Activated CD4-positive, alpha-beta T cell treated with anti-CD3 and anti-CD28 coated beads, Interleukin-2, amount 50 U/mL, for 16 hours (primary cell): ENCODE measurements around the gene MSH5.
A peak's percentile ranks its signal among the peaks of the same experiment; 100 is the strongest.

Experiments
- DNase-seq: peaks from one replicate; pipeline ENCODE4 v3.0.0-alpha.2; 2020

Gene MSH5

DNA sequence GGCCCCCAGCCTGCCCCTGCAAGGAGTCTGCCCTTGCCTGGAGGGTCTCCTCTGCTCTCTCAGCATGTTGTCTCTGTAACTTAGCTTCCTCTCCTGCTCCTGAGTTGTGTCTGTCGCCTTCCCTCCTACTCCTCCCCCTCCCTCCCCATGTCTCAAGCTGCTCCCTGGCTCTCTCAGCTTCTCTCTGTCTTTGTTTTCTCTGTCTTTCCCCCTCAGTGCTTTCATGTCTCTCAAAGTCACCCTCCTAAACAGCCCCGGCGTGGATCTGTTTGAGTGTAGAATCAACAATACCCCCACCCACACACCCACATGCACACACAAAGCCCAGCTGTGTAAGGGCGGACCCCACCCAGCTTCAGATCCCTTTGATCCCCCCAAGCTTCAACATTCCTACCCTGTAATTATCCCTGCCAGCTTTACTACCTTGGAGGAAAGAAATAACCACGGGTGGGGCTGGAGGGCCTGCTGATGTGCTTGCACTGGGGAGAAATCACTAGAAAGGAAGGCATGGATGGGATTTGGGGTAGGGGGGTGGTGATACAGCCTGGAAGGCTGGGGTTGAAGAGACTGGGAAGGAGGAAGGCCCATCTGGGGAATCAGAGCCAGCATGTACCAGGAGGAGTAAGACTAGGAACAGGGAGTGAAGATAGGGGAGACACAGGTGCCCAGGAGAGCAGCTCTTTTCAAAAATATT is 25.7 kb upstream of the MSH5 start:
- DNase-seq: no peak

DNA sequence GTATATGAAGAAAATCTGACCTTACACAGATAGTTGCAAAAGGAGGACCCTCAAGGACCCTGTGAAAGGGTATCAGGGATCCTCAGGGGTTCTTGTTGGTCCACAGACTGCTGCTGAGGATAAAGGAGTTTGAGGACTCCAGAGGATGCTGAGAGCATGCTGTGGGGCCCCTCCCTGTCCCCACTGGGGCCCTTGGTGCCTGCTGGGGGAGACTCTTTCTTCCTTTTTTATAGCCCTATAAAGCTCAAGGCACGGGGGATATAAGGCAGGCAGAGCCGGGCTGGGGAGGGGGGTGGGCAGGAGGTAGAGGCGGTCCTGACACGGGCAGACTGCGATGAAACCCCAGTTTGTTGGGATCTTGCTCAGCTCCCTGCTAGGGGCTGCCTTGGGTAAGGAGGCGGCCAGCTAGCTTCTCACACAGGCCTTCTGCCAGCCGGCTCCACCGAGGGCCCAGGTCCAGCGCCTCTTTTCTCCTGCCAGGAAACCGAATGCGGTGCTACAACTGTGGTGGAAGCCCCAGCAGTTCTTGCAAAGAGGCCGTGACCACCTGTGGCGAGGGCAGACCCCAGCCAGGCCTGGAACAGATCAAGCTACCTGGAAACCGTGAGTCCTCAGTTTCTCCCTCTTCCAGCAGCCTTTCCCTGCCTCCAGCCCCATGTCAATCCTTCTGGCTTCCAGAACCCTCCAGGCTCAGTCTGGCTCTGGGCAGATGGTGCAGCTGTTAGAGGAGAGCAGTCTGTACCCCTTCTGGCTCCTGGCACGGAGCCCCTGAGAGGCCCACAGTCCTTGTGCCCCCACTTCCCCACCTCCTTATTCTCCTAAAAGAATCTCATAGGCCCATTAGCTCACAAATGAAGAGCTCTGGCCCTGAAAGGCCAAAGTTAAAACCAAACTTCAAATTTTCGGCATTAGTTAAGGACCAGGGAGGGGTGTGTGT is 24.5 kb upstream of the MSH5 start, which contains the start of gene LY6G6D:
Gene LY6G6D (plus strand): TSS at position 327 of the 937 bp plus-strand sequence. CDS start 8 bp downstream, at position 335.
- no peak for DNase-seq

DNA sequence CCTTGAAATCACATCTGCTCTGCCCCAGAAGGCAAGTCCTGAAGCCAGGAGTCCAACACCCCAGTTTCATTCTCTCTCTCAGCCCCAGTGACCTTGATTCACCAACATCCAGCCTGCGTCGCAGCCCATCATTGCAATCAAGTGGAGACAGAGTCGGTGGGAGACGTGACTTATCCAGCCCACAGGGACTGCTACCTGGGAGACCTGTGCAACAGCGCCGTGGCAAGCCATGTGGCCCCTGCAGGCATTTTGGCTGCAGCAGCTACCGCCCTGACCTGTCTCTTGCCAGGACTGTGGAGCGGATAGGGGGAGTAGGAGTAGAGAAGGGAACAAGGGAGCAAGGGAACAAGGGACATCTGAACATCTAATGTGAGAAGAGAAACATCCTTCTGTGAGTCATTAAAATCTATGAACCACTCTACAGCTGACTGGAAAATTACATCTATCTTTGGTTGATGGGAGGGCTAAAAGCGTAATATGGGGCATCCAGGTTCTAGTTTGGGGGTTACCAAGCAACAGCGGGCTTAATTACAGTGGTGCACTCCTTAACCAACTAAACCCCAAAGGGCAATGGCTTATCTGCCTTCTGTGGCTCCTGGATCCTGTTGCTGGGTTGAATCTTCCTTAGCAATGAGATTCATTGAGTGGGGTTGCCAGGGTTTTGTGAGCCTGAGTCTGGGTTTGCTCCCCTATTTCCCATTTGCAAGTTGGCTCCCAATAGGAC is 22.1 kb upstream of the MSH5 start:
- DNase-seq: no peak

DNA sequence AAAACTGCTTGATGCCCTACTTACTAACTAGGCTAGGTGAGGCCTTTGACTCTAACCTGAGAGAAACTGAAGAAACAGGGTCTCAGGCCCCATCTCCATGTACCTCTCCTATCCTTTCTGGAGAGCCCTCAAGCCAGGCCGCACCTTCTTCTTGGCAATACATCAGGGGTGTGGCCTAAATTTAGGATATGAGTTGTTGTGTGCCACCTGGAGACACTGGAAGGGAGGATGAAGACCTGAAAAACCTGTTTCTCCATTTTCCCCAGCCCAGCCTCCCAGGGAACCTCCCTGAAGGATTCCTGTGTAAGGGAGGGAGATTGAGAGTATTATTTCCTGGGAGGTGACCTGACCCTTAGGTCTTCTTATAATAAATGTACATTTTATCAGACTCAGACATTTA is 21.5 kb upstream of the MSH5 start:
- DNase-seq: no peak

DNA sequence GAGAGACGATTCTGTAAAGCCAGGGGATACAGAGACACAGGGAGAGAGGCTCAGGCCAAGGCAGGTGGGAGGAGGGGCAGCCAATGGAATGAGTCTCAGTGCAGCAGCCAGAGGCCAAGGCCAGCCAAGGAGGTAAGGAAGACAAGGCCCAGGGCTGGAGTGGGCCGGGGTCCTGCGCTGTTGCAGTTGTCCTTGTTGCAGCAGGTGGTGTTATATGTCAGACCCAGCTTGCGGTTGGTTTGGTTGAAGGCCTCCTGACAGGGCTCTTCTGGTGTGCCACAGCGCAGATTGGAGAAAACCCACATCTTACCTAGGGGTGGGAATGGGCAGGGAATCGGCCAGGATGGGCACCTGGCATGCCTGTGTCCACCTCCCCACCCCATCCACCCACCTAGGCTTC is 20.8 kb upstream of the MSH5 start:
- no peak for DNase-seq

DNA sequence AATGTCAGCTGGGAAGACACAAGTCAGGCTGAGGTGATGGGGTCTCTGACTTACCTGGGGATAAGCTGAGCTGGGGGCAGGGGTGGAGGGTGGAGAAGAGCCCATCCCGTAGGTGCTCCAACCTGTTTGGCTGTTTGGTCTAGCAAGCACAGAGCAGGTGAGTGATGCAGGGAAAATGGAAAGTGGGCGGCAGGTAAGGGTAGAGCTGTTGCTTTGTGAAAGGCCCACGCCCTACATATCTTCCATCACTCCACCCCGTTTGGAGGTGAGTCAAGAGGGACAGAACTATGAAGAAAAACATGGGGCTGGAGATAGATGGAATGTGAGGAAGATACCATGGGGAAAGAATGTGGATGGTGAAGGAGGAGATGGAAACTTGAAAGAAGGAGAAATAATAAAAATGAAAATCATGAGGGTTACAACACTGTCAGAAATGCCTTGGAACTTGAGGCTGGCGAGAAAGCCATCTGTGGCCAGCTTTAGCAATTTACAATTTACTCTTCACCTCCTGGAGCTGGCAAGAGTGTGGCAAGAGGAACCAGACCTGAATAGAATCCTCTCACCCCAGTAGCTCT is 19.5 kb upstream of the MSH5 start:
- no peak for DNase-seq

DNA sequence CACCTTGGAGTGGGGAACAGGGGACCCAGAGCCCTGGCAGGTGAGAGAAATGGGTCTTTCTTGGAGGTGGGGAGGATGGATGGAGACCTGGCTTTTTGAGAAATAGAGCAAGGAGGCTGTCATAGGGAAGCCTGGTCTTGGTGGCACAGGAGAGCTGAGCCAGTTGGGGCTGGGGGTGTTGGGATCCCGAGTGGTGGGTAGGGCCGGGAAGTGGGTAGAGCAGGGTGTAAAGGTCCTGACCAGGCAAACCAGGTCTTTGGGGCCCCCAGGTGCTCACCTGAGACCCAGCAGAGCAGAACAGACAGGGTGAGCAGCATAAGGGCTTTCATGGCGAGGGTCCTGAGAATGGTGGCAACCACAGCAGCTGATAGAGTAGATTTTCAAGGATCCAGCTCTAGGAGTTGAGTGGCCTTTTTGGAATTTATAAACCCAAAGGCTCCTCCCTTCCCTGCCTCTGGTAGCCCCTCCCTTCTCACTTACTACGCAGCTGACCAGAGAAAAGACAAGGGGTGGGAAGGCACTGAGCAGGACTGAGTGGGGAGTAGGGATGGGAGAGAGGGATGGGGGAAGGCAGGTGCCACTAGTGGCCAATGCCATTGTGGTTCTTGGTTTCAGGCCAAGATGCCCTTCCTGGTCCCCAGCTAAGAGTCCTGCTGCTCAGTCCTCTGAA is 18.3 kb upstream of the MSH5 start, which contains the start of gene LY6G6C:
Gene LY6G6C (minus strand): TSS at position 396 of the 670 bp plus-strand sequence. CDS start 67 bp downstream, at position 329.
- DNase-seq: no peak

DNA sequence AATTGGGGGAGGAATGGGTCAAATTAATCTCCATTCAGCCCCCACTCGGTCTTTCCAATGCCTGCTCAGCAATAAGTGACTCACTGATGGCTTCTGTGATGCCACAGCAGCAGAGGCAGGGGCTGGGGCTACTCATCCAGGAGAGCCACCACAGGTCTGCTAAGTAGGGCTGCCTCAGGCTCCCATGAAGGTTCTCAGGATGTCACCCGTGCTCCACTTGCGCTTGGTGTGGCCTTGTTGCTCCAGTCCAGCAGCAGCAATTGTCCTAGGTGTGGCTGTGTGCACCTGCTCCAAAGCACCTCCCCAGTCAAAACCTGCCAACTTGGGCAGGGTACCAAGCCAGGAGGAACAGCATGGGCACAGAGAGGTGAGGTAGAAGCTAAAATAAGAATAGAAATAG is 17.6 kb upstream of the MSH5 start:
- no peak for DNase-seq

DNA sequence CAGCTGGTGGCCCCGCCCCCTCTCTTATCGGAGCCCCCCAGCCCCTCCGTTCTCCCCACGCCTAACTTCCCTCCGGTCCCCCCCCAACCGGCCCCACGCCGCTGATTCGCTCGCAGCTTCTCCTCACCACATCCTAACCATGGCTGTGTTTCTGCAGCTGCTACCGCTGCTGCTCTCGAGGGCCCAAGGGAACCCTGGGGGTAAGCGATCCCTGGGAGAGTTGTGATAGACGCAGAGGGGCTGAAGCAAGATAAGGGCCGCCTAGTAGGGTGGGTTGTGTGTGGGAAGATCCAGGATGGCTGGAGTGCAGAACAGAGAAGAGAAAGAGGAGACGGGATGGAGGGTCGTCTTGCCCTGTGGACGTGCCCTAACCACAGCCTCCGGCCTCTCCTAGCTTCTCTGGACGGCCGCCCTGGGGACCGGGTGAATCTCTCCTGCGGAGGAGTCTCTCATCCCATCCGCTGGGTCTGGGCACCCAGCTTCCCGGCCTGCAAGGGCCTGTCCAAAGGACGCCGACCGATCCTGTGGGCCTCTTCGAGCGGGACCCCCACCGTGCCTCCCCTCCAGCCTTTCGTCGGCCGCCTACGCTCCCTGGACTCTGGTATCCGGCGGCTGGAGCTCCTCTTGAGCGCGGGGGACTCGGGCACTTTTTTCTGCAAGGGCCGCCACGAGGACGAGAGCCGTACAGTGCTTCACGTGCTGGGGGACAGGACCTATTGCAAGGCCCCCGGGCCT is 16.4 kb upstream of the MSH5 start, which contains the start of gene MPIG6B:
Gene MPIG6B (plus strand): TSS at position 129 of the 735 bp plus-strand sequence. CDS start 11 bp downstream, at position 140.
- DNase-seq: no peak

DNA sequence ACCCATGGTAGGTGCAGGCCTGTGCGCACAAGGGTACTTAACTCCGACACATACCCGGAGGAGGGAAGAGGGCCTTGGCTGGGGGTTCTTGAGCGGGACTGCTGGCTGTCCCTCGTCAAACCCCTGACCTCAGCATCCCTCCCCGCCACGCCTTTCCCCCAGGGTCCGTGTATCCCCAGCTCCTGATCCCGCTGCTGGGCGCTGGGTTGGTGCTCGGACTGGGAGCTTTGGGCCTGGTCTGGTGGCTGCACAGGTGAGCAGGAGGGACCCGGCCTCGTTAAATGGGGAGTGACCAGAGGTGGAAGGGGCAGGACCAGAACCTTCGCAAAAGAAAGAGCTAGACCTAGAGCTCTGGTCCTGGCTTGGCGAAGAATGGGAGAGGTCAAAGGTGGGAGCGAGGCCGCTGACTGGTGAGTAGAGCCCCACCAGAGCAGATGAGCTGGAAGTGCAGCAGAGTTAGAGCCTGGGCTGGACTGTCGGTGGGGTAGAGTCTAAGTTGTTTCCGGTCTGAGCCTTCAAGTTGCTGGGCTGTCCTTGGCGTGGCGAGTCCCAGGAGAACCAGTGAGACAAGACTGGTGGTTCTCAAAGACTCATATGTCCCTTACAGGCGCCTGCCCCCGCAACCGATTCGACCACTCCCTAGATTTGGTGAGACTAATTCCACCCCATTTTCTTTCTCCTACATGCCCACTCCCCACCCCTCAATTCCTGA is 15.7 kb upstream of the MSH5 start:
- DNase-seq: no peak

DNA sequence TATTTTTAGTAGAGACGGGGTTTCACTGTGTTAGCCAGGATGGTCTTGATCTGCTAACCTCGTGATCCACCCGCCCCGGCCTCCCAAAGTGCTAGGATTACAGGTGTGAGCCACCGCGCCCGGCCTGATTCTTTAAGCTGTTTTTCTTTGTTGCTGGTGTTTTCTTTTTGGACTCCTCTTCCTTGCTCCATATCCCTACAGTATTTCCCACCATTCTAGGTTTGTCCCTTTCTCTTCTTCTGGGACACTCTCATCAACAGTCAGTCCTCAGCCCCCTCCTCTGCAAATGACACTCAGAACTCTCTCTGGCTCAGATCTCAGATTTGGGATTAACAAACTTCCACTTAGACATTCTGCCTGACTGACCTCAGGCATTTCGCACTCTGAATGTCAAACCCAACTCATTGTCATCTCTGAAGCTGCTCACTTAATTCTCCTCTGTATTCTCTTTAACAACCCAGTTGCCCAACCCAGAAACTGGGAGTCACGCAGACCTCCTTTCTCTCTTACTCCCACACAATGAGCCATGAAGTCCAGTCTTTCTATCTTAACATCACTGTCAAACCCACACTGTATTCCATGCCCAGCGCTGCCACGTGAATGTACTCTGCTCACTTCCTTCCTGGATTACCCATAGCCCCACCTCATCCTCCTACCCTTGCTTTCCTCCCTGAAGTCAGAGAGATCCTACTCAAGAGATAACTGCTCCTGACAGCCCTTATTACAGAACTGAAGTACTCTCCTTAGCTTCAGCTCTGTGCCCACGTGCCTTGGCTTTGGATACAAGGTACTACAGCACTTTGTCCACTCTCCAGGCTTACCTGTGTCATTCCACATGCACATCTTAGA is 14.1 kb upstream of the MSH5 start:
- DNase-seq: no peak

DNA sequence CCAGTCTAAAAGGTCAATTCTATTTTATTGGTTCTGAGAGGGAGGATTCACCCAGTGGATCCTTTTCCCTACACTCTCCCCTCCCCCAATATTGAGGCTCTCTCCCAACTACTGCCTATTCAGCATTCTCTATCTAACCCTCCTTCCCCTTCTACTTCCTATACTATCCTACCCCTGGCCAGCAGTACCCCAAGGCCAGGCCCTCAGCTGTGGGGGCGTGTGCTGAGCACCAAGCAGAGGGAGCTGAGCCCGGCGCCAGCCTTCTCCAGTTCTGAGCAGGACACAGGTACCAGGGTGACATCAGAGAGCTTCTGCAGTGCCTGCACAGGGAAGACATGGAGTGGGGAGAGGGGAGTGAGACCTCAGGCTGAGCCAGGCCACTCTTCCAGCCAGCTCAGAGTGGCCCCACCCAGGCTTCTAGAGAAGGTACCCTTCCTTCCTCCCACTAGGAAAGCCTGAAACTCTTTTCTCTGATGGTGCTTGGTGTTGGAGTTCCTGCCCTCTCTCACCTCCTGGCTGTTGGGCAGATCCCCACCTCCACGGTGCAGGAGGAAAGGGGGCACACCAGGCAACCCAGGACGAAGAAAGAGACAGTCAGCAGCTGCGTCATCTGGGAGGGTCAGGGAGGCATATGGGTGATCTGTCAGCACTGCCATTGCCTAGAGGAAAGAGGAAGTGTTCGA is 12.6 kb upstream of the MSH5 start:
- DNase-seq: no peak

DNA sequence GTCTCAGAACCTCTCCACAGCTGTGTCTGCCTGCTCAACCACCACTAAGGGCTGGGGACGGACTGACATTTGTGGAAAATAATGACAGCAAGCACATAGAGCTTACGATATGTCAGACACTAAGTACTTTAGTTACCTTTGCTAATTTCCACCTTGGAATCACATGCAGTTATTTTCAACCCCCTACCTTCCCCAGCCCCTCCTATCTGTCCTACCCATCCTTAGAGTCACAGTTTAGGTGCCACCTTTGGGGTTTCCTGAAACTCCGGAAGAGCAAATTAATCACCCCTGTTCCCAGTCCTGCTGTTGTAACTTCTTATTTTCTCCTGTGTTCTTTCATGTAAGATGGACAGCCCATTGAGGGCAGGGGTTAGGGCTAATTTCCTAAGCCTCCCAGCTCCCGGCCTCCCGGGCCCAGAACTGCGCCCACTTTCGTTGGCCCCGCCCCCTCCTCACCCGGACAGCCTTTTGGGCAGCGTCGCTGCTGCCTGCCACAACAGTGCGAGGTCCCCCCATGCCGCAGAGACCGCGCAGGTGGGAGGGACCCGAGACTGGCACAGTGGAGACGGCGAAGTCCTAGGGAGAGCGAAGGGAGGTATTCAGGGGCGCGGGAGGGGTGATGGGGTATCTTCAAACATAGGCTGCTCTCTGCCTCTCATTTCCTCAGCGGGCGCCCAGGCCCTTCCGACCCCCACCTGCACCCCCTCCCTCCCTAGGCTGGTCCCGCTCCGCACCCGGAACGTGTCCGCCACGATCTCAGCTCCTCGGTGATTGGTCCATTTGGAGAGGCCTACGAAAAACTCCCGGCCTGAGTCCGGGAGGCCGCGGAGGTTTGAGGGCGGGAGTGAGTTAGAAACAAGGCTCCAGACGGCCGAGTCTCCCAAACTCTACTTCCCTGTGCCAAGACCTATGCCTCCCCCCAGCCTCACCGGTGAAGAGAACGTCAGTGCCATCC is 11.8 kb upstream of the MSH5 start:
- DNase-seq: no peak

DNA sequence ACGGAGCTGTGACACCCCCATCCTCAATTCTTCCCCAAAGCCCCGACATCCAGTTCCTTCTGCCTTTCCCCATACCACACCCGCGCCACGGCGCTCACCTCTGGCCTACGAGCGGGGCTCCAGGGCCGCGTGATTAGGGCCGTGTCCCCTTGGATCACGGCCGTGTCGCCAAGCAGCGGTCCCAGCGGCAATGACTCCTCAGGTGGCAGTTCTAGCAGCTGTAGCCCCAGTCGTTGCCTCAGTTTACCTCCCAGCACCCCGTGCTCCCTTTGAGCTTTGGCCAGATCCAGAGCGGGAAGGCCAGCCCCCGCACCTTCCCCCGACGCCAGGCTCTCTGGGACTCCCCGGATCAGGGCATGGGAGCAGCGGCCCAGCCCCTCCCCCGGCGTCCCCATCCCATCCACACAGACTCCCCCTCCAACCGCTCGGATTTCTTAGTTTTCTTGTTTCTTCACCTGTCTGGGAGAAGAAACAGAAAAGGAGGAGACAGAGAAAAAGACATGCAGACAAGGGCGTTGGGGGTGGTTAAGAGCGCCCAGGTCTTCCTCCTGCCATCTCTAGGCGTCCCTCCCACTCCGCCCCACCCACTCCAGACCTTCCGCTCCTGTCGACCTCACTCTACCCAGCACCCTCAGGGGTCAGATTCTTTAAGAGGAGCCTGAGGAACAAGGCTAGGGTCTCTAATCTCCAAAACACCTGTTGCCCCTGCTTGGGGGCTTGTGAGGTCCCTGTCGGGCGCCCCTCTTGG is 10.9 kb upstream of the MSH5 start, which contains the start of gene DDAH2:
Gene DDAH2 (minus strand): TSS at position 533 of the 748 bp plus-strand sequence. CDS start 138 bp downstream, at position 395.
- no peak for DNase-seq

DNA sequence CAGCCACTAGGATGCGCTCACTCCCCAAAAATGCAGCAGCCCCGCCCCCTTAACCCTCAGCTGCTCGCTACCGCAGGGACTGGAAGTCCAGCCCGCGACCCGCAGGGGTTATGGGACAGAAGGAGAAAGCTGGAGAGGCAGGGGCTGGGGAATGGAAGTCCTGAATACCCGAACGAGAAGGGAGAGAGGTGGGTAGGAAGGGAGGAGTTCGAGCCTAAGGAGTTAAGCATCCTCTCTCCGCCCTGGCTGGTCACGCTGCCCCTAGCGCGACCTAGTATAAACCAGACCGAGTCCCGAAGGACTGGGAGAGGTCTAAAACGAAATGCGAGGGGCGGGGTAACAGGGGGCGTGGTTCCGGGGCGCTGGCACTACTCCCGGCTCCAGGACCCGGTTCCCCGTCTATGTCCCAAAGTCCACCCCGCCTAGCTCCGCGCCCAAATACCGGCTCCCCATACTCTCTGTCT is 10.3 kb upstream of the MSH5 start:
- DNase-seq: peak; percentile 81

DNA sequence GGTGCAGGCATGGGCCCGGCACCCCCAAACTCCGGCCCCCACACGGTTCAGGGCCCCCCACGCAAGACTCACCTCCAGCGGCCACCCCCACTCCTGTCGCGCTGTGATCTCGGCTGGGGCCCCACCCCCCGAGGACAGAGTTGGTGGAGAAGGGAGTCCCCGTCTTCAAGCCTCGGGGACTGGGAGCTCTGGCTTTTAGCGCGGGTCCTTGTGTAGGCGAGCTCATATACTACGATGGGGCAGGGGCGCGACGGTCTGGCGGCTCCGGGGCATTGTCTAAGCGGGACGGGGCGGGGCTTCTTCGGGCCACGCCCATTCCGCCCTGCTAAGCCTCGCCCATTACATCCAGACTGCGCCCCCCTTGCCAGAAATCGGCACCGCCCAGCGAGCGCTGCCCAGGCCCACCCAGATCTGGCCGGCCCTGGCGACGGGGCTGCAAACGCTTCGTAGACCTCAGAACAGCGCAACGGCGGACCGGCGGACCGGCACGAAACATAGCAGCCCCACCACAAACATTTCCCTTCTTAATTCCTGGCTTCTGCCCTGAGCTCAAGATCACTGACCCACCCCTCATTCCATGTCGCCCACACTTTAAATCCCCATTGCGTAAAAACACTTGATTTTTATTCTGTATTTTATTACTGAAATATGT is 9.7 kb upstream of the MSH5 start:
- DNase-seq: peak; percentile 67
